Astrocyte of the cerebellum (primary cell): ENCODE results near the gene TMPRSS11F.

Source experiments
- DNase-seq: peaks from one replicate; pipeline ENCODE4 v3.0.0-alpha.2; 2011; ENCODE audit warnings: low read depth
- H3K4me3 ChIP-seq: 2 replicates; pipeline ENCODE4 v1.5.1; 2011; ENCODE audit warnings: mild to moderate bottlenecking, low read depth, low read length, moderate library complexity
- in situ Hi-C: cut with HindIII; loops from 2 replicates; pipeline ENCODE4 v1.10.0; 2017; ENCODE audit warnings: low sequenced_read_pairs
- TF ChIP-seq, protein P1 (sequence below): IDR thresholded peaks from 2 replicates; pipeline ENCODE4 v1.5.1; 2012; ENCODE audit warnings: low read length, low read depth, moderate library complexity, mild to moderate bottlenecking; ENCODE audit errors: missing control alignments

Gene TMPRSS11F

DNA sequence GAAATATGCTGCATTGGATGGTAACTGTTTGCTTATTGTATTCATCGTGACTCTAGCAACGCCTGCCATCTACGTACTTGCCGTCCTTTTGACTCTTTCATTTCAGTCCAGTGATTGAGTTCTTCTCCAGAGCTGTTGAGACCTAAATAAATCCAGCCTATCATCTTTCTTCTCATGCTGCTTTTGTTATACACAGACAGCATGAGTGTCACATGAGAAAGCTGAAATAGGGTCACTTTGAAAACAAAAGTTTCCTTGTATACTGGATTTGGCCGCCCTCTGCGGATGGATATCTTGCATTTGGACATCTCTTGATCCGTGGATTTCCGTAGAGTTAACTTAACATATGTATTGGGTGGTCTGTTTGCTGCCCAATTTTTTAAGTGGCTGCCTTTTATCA is 67.2 kb downstream of the TMPRSS11F start:
- H3K4me3 ChIP-seq: no peak overlapping the region
- in situ Hi-C loops: no loop called here
- TF ChIP-seq, protein P1, sequence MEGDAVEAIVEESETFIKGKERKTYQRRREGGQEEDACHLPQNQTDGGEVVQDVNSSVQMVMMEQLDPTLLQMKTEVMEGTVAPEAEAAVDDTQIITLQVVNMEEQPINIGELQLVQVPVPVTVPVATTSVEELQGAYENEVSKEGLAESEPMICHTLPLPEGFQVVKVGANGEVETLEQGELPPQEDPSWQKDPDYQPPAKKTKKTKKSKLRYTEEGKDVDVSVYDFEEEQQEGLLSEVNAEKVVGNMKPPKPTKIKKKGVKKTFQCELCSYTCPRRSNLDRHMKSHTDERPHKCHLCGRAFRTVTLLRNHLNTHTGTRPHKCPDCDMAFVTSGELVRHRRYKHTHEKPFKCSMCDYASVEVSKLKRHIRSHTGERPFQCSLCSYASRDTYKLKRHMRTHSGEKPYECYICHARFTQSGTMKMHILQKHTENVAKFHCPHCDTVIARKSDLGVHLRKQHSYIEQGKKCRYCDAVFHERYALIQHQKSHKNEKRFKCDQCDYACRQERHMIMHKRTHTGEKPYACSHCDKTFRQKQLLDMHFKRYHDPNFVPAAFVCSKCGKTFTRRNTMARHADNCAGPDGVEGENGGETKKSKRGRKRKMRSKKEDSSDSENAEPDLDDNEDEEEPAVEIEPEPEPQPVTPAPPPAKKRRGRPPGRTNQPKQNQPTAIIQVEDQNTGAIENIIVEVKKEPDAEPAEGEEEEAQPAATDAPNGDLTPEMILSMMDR: no peak
- DNase-seq: no peak

DNA sequence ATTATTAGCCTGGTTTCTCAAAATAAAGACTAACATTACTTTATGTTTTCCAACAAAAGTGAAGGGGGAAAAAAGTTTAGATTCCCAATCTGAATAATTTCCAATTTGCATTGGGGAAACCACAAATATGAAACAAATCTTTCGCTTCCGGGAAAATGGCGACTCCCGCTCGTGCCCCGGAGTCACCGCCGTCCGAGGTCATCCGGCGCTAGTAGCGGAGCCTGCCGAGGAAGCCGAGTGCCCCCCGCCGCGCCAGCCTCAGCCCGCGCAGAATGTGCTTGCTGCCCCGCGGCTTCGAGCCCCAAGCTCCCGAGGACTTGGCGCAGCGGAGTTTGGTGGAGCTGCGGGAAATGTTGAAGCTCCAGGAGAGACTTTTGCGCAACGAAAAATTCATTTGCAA is 91.4 kb downstream of the TMPRSS11F start:
- no peak overlapping the region for H3K4me3 ChIP-seq
- TF ChIP-seq, protein P1: no peak
- DNase-seq: no peak
- in situ Hi-C loops: no loop called here

DNA sequence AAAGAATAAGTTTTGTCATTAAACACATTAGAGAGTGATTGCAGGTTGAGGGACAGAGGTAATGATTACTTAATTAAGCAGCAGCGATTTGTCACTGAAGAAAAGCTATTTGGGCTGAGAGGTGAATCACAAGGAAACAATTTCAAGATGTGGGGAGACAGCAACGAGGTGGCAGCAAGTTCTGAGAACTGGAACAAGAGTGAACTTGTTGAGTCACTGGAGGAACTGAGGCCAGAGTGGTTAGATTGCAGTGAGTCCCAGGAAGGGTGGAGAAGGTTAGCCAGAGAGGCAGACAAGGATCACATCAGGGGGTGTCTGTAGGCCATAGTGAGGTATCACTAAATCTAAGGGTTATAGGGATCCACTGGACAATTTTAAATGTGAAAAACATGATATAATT is 108.5 kb downstream of the TMPRSS11F start:
- DNase-seq: peak; percentile 3
- TF ChIP-seq, protein P1: no peak

DNA sequence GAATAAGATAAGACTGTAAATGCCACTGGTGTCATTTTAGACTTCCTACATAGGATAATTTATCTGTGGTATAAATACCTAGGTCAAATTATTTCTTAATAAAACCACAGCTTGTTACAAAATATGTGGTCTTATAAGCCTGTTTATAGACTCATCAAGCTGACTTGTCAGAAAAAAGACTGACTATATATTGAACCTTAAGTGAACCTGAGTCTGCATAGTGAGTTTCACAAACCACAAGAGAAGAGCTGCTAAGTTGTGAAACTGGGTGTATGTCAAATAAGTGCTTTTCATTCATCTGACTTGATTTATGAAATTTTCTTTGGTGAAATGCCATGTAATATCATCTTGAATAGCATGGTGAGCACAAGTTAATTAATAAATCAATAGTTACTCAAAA is 118.0 kb downstream of the TMPRSS11F start:
- no peak for DNase-seq

More for the DNA sequence above, 108.5 kb downstream of the TMPRSS11F start:
- in situ Hi-C loops: no loop called here
- H3K4me3 ChIP-seq: no peak overlapping the region

More for the DNA sequence above, 118.0 kb downstream of the TMPRSS11F start:
- TF ChIP-seq, protein P1: no peak
- in situ Hi-C loops: no loop called here
- no peak overlapping the region for H3K4me3 ChIP-seq
